ENCODE measurements around the gene PCMTD2.

The PCMTD2 gene

DNA sequence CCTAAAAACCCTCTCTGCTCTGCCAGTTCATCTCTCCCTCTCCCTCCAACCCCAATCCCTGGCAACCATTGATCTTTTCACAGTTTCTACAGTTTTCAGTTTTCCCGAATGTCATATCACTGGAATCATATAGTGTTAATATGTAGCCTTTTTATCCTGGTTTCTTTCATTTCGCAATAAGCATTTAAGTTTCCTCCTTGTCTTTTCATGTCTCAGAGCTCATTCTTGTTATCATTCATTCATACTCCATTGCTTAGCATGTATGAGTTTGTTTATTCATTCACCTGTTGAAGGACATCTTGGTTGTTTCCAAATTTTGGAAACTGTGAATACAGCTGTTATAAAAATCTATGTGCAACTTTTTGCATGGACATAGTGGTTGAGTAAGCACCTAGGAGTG is 5.5 kb upstream of the PCMTD2 start:
- DNase-seq (ENCODE audit: low read depth): no peak
- TF ChIP-seq, protein P1, sequence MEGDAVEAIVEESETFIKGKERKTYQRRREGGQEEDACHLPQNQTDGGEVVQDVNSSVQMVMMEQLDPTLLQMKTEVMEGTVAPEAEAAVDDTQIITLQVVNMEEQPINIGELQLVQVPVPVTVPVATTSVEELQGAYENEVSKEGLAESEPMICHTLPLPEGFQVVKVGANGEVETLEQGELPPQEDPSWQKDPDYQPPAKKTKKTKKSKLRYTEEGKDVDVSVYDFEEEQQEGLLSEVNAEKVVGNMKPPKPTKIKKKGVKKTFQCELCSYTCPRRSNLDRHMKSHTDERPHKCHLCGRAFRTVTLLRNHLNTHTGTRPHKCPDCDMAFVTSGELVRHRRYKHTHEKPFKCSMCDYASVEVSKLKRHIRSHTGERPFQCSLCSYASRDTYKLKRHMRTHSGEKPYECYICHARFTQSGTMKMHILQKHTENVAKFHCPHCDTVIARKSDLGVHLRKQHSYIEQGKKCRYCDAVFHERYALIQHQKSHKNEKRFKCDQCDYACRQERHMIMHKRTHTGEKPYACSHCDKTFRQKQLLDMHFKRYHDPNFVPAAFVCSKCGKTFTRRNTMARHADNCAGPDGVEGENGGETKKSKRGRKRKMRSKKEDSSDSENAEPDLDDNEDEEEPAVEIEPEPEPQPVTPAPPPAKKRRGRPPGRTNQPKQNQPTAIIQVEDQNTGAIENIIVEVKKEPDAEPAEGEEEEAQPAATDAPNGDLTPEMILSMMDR (IDR thresholded peaks at IDR 0.05; ENCODE audit: low read depth, low read length, missing control alignments): no peak
- H3K4me3 ChIP-seq (ENCODE audit: low read depth, low read length): no peak overlapping the region

DNA sequence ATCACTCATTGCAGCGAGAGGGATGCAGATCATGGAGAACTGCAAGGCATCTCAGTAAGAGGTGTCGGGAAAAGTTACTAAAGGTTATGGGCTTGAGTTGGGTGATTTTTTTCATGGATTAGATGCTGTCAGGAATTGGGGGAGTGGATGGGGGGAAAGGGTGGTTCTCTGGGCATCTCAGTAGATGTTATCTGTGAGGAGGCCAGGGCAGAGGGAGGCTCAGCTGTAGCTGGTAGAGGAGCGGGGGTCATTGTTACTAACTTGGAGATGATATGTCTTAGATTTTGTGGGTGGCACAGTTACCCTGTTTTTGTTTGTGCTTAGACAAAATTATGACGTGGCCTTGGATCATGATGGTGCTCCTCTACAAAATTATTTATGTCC is 2.6 kb upstream of the PCMTD2 start:
- no peak for DNase-seq (ENCODE audit: low read depth)
- H3K4me3 ChIP-seq (ENCODE audit: low read depth, low read length): no peak overlapping the region
- TF ChIP-seq, protein P1 (IDR thresholded peaks at IDR 0.05; ENCODE audit: low read depth, low read length, missing control alignments): no peak

DNA sequence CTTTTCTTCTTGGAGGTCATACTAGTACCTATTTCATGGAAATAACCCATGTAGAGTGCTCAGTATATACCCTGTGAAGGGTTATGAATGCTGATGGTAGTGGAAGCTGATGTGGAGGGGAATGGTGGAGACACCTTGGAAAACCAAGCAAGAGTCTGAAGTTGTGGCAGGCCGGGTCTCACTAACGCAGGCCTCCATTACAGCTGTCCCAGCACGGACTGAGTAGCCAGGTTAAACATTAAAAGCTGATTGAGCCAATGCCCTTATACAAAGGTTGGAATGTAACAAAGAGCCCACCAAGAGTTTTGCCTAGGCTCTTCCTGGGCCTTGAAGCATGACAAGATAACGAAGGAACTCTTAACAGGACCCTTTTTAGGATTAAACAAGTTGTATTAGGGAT is 2.1 kb upstream of the PCMTD2 start:
- no peak for DNase-seq (ENCODE audit: low read depth)
- H3K4me3 ChIP-seq (ENCODE audit: low read depth, low read length): no peak overlapping the region
- TF ChIP-seq, protein P1 (IDR thresholded peaks at IDR 0.05; ENCODE audit: low read depth, low read length, missing control alignments): no peak

DNA sequence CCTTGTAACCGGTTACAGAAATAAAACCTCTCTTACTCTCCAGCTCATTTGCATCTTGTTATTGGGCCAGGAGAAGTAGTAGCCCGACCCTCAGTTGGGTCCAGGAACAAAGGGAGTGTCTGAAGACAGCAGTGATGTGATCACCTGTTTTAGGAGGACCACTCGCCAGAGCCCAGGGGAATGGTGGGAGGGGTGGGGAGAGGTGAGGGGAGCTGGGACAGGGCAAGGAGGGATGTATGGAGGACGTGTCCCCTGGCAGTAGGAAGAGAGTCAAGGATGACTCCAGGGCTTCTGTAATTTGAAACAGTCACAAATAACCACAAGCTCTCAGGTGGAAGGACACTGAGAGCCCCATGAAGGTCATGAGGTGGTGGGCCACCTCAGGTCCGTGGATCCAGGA is 1.4 kb upstream of the PCMTD2 start:
- TF ChIP-seq, protein P1 (IDR thresholded peaks at IDR 0.05; ENCODE audit: low read depth, low read length, missing control alignments): no peak
- no peak overlapping the region for H3K4me3 ChIP-seq (ENCODE audit: low read depth, low read length)
- no peak for DNase-seq (ENCODE audit: low read depth)

DNA sequence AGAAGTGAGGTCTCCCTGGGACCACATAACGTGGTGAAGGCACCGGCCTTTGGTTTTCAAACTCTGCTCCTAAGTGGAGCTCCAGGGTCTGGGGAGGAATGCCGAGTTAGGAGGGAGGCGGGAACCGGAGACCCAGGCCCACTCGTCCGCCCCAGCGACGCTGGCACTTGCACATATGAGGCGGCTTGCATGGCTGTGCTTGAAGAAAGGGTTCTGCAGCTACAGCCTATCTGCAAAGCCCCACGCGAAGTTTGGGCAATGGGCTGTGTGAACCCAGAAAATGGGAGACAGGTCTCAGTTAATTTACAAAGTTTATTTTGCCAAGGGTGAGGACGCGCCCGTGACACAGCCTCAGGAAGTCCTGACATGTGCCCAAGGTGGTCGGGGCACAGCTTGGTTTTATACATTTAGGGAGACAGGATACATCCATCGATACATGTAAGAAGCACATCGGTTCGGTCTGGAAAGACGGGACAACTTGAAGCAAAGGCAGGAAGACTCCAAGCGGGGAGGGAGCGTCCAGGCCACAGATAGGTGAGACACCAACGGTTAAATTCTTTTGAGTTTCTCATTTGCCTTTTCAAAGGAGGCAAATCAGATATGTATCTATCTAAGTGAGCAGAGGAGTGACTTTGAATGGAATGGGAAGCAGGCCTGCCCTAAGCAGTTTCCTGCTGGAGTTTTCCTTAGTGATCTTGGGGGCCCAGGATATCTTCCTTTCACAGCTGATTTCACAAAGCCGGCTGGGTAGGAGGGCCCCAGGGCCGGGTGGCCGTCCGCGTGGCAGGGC is 782 bp upstream of the PCMTD2 start:
- DNase-seq (ENCODE audit: low read depth): no peak
- TF ChIP-seq, protein P1 (IDR thresholded peaks at IDR 0.05; ENCODE audit: low read depth, low read length, missing control alignments): no peak
- peak overlapping the region; percentile 83 for H3K4me3 ChIP-seq (ENCODE audit: low read depth, low read length)

DNA sequence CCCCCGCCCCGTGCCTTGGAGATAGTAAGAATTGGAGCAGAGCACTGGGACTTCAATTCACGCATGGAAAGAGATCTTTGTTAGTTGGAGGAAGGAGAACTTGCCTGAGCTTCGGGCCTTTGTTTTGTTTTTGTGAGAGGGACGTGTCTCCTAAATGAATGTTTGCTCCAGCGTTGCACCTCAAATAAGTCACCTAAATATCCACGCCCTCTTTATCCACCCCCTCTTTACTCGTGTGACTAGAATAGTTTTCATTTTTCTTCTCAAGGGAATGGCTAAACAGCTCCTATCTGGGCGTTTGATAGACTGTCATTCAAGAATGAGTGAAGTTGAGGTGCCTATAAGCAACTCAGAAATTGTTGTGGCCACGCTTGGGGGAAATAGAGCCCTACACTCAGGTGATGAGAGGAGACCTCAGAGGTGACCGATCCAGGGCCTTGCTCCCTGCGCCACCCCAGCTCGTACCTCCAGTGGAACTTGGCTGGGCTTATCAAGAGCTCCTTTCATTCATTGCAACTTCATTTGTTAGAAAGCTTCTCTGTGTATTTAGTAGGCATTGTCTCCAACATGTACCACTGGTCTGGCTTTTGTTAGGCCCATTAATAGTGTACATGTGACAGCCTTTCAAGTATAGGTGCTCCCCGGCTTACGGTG is 861 bp downstream of the PCMTD2 start:
- TF ChIP-seq, protein P1 (IDR thresholded peaks at IDR 0.05; ENCODE audit: low read depth, low read length, missing control alignments): no peak
- peak overlapping the region; percentile 83 for H3K4me3 ChIP-seq (ENCODE audit: low read depth, low read length)
- no peak for DNase-seq (ENCODE audit: low read depth)

Measured in GM12864 (cell line).